HL-60 (cell line): Measurements from ENCODE around the gene SIL1.
"Not testable (repeated sequence)": the region's sequence is repeated elsewhere in the genome, so short reads cannot be mapped to it uniquely, and the experiment has no call there.

ENCODE experiments used
- DNase-seq, 2 experiments: peaks; one replicate each; pipeline ENCODE4 v3.0.0-alpha.2; 2010 to 2020; ENCODE audit warnings: low read depth in 1 of 2, low spot score in 1 of 2
- H3K27ac ChIP-seq: fragments of 250-450 bp; sonication (Bioruptor Pico); replicated peaks from 2 replicates; pipeline ENCODE4 v1.5.1; 2020; ENCODE audit warnings: mild to moderate bottlenecking, moderate library complexity
- H3K27me3 ChIP-seq: fragments of 250-450 bp; sonication (Bioruptor Pico); 2 replicates; pipeline ENCODE4 v1.5.1; 2021; ENCODE audit warnings: mild to moderate bottlenecking, moderate library complexity; ENCODE audit not compliant: insufficient read depth, poor library complexity, severe bottlenecking
- H3K4me3 ChIP-seq: replicated peaks from 2 replicates; pipeline ENCODE4 v1.5.1; 2011; ENCODE audit warnings: mild to moderate bottlenecking, control low read depth, low read length; ENCODE audit not compliant: insufficient read depth
- CTCF ChIP-seq: IDR thresholded peaks from one replicate; pipeline ENCODE4 v1.5.1; 2011; ENCODE audit warnings: low read length, control low read depth, inconsistent platforms; ENCODE audit not compliant: insufficient read depth
- GABPA ChIP-seq: IDR thresholded peaks from 2 replicates; pipeline ENCODE4 v1.6.1; 2012; ENCODE audit warnings: low read depth
- POLR2AphosphoS5 ChIP-seq: IDR thresholded peaks from 2 replicates; pipeline ENCODE4 v1.6.1; 2012; ENCODE audit warnings: low read depth
- REST ChIP-seq: IDR thresholded peaks from 2 replicates; pipeline ENCODE4 v1.6.1; 2012; ENCODE audit warnings: low read depth; ENCODE audit not compliant: insufficient replicate concordance
- SPI1 ChIP-seq: IDR thresholded peaks from 2 replicates; pipeline ENCODE4 v1.6.1; 2012; ENCODE audit warnings: low read depth, mild to moderate bottlenecking, borderline replicate concordance

Gene SIL1

GRCh38 chr5:139012176-139012575 is 186.0 kb downstream of the SIL1 start:
- Histone ChIP-seq H3K27ac (no peak overlapping the region), H3K27me3 (no peaks in the 10 kb centered on the region), H3K4me3 (no peak overlapping the region)
- DNase-seq = no peak
- TF ChIP-seq REST = no peak
- TF ChIP-seq CTCF = no peak
- no peak for TF ChIP-seq POLR2AphosphoS5
- TF ChIP-seq SPI1 = no peak
- TF ChIP-seq GABPA = no peak

GRCh38 chr5:139011156-139011555 is 187.0 kb downstream of the SIL1 start:
- not testable (repeated sequence) for DNase-seq, H3K4me3 ChIP-seq, H3K27me3 ChIP-seq, H3K27ac ChIP-seq

GRCh38 chr5:139004374-139005307 is 193.5 kb downstream of the SIL1 start:
- DNase-seq = no peak
- Histone ChIP-seq H3K4me3 (no peak overlapping the region), H3K27me3 (no peaks in the 10 kb centered on the region), H3K27ac (no peak overlapping the region)
- no peak for TF ChIP-seq REST
- no peak for TF ChIP-seq CTCF
- TF ChIP-seq POLR2AphosphoS5 = no peak
- TF ChIP-seq SPI1 = no peak
- no peak for TF ChIP-seq GABPA

DNA sequence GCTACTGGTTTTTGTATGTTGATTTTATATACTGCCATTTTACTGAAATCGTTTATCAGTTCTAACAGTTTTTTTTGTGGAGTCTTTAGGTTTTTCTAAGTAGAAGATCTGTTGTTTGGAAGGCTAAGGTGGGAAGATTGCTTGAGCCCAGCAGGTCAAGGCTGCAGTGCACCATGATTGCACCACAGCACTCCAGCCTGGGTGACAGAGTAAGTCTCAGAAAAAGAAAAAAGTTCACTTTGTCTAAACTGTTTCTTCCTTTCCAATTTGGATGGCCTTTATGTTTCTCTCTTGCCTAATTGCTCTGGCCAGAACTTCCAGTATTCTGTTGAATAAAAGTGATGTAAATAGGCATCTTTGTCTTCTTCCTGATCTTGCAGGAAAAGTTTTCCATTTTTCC is 198.5 kb downstream of the SIL1 start:
- no peak overlapping the region for H3K4me3 ChIP-seq
- no peak for DNase-seq
- no peak for TF ChIP-seq REST
- H3K27ac ChIP-seq = no peak overlapping the region
- no peaks in the 10 kb centered on the region for H3K27me3 ChIP-seq
